ENCODE data around the gene MYCBPAP.

The MYCBPAP gene

DNA sequence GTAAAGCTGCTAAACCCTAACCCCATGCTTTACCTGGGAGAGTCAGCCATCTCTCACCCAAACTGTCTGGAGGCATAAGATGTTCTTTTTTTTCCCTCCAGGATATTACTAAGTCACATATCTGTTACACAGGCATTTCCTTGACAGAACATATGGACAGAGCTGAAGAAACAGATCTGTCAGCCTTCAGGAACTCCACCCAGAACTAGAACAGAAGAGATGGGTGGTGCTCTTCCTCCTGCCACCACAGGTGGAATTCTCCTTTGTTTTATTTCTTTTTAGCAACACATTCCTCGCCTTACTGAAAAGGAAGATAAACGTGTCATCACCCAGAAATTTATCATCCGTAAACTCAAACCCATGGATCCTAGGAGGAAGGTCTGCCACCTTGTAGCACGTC lies 8.8 kb downstream of the MYCBPAP start:
- DNase-seq (ENCODE audit: low read depth in 2 of 2, low spot score in 1 of 2), result no peak

DNA sequence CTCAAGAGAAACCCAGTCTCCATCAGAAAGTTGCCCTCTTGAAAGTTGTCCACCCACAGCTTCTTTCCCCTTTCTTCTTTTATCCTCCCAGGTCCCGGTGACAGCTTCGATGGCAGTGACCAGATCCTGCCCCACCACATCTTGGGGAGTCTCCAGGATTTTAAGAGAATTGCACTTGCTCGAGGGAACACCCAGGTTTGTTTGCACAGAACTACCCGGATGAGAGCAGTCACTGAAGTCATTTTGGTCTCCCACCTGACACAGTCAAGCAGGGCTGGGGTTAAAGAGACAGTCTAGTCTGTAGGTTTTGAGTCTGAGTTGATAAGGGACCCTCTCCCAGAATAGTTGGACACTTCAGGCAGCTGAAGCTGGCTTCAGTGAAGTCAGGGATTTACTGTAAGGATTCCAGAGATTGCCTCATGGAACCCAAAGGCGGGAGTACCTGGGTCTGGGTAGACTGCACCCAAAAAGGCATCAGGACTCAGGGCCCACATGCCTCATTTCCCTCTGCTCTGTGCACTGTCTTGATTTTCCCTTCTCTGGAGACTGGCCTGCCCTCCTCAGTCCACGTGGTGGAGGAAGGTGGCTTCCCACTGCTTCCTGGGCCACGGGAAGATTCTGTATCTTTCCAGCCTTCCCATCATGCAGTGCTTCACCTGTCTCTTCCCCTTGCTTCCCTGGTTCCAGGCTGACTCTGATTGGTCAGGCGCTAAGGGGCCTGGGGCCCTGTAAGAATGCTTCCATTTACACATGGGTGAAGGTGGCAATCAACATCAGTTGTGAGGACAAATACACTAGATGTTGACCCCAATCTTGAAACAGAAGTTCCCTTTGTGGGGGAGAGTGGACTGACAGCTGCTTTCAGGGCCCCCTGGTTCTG lies 9.5 kb downstream of the MYCBPAP start:
- no peak for DNase-seq (ENCODE audit: low read depth in 2 of 2, low spot score in 1 of 2)

- no peak for DNase-seq (ENCODE audit: low read depth in 2 of 2, low spot score in 1 of 2)
These were observed 10.3 kb downstream of the MYCBPAP start for GRCh38 chr17:50518384-50519023.

GRCh38 chr17:50519141-50519834 lies 11.0 kb downstream of the MYCBPAP start:
- DNase-seq (ENCODE audit: low read depth in 2 of 2, low spot score in 1 of 2), result no peak

GRCh38 chr17:50520483-50520882 lies 12.2 kb downstream of the MYCBPAP start:
- DNase-seq (ENCODE audit: low read depth in 2 of 2, low spot score in 1 of 2), result no peak

GRCh38 chr17:50521514-50521913 lies 13.3 kb downstream of the MYCBPAP start:
- DNase-seq (ENCODE audit: low read depth in 2 of 2, low spot score in 1 of 2), result no peak

GRCh38 chr17:50522766-50523165 lies 14.5 kb downstream of the MYCBPAP start:
- DNase-seq (ENCODE audit: low read depth in 2 of 2, low spot score in 1 of 2), result no peak

- DNase-seq (ENCODE audit: low read depth in 2 of 2, low spot score in 1 of 2), result no peak
These were observed 15.0 kb downstream of the MYCBPAP start for GRCh38 chr17:50523208-50523607.

DNA sequence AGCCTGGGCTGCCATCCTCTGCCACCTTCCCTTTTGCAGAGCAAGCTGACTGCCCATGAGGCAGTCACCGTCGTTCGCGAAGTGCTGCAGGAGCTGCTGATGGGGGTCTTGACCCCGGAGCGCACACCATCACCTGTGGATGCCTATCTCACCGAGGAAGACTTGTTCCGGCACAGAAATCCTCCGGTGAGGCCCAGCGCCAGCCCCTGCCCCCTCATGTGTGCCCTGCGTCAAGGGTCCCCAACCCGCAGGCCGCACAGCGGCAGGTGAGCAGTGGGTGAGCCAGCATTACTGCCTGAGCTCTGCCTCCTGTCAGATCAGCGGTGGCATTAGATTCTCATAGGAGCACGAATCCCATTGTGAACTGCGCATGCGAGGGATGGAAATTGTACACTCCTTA lies 16.6 kb downstream of the MYCBPAP start:
- no peak for DNase-seq (ENCODE audit: low read depth in 2 of 2, low spot score in 1 of 2)

GRCh38 chr17:50527155-50527762 lies 19.0 kb downstream of the MYCBPAP start:
- no peak for DNase-seq (ENCODE audit: low read depth in 2 of 2, low spot score in 1 of 2)

DNA sequence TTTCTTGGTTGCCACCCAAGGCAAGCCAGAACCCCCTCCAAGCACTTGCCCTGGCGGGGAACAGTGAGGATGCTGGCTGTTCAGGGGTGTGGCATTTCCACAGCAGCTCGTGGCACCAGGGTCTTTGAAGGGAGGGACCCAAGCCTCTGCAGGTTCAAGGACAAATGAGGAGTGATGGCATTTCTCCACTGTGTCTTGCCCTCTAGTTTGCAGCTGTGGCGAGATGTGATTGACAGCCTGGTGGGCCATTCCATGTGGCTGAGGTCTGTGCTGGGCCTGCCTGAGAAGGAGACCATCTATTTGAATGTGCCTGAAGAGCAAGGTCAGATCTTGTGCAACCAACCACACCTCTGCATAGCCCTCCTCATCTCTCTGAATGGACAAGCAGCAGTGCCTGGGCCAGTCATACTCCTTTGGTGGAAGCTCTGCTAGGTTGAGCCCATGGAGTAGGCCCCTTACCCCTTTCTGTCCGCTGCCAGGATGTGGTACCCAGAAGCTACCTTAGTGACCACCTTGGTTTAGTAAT lies 19.8 kb downstream of the MYCBPAP start:
- no peak for DNase-seq (ENCODE audit: low read depth in 2 of 2, low spot score in 1 of 2)

- DNase-seq (ENCODE audit: low read depth in 2 of 2, low spot score in 1 of 2), result no peak
These were observed 21.6 kb downstream of the MYCBPAP start for GRCh38 chr17:50529849-50530248.

- no peak for DNase-seq (ENCODE audit: low read depth in 2 of 2, low spot score in 1 of 2)
These were observed 23.3 kb downstream of the MYCBPAP start for GRCh38 chr17:50531428-50532025.

DNA sequence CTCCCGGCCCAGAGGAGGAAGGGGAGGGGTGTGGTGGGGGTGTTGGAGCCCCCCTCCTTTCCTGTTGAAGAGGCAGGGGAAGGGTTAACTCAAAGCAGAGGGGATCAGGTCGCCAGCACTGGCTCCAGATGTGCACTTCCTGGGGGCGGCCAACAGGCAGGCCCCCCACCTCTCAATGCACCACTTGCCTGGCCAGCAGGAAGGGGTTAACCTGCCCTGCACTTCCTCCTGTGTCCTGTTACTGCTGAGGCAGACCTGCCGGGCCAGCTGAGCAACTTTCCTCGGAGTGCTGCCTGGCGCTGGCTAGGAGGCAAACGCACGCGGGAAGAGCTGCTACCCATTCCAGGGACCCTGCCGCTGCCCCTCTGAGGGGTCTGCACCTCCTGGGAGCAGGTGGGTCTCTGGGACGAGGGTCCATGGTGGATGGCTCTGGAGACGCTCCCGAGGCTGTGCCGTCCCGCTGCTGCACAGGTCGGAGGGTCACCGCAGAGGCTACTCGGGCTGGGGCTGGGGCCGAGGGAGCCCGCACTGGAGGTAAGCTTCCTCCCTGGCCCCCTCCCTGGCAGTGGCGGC lies 24.3 kb downstream of the MYCBPAP start, which contains the start of gene EPN3:
EPN3 (plus strand) TSS at position 284 of the 573 bp plus-strand sequence. CDS start 3,822 bp downstream, outside the sequence.
- no peak for DNase-seq (ENCODE audit: low read depth in 2 of 2, low spot score in 1 of 2)

- no peak for DNase-seq (ENCODE audit: low read depth in 2 of 2, low spot score in 1 of 2)
These were observed 24.9 kb downstream of the MYCBPAP start for GRCh38 chr17:50533185-50533584.

DNA sequence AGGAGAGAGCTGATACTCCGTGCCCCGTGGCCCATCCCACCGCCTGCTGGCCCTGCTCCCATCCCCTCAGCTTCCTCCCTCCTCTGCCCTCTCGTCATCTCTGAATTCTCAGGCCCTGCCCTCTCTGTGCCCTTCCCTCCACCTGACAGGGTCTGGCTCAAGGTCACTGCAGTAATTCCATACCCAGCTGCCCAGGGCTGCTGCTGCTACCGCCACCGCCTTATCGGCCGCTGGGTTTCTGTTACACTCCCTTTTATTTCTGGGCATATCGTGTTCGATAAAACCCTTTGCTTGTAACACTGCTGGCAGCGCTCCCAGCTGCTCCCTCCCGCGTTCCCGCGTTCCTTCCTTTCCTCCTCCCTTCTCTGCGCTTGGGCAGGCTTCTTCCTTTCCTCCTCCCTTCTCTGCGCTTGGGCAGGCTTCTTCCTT lies 25.5 kb downstream of the MYCBPAP start:
- DNase-seq (ENCODE audit: low read depth in 2 of 2, low spot score in 1 of 2), result no peak

GRCh38 chr17:50534222-50534978 lies 26.2 kb downstream of the MYCBPAP start:
- DNase-seq (ENCODE audit: low read depth in 2 of 2, low spot score in 1 of 2), result no peak

GRCh38 chr17:50534979-50535326 lies 26.7 kb downstream of the MYCBPAP start:
- DNase-seq (ENCODE audit: low read depth in 2 of 2, low spot score in 1 of 2), result no peak

- no peak for DNase-seq (ENCODE audit: low read depth in 2 of 2, low spot score in 1 of 2)
These were observed 27.2 kb downstream of the MYCBPAP start for GRCh38 chr17:50535407-50535806.

All from stimulated activated CD8-positive, alpha-beta memory T cell treated with anti-CD3 and anti-CD28 coated beads, Interleukin-4, amount 100 ng/mL, for 1 hour (primary cell).